ENCODE data around the gene ASS1.
A peak's percentile ranks its signal among the peaks of the same experiment; 100 is the strongest.

ASS1 gene

GRCh38 chr9:130445268-130445983 lies 665 bp downstream of the ASS1 start (continued):
- TF ChIP-seq ZBTB1 (tag by site-specific recombination; IDR thresholded peaks at IDR 0.05): no peak
- peak; percentile 84 for TF ChIP-seq ZNF341 (tag by site-specific recombination; IDR thresholded peaks at IDR 0.05; ENCODE audit: low read depth)
- no peak for TF ChIP-seq ZNF37A (tag by site-specific recombination; IDR thresholded peaks at IDR 0.05)
- no peak for TF ChIP-seq ZNF132 (tag by site-specific recombination; IDR thresholded peaks at IDR 0.05; ENCODE audit: borderline replicate concordance)
- TF ChIP-seq ZNF2 (tag by site-specific recombination; IDR thresholded peaks at IDR 0.05): no peak
- peak; percentile 15 for TF ChIP-seq SP7 (tag by site-specific recombination; IDR thresholded peaks at IDR 0.05)
- TF ChIP-seq ZNF660 (tag by site-specific recombination; IDR thresholded peaks at IDR 0.05): no peak
- TF ChIP-seq ZNF335 (tag by site-specific recombination; conservative IDR thresholded peaks at IDR 0.05): peak; percentile 85
- TF ChIP-seq ZNF398 (tag by site-specific recombination; IDR thresholded peaks at IDR 0.05): peak; percentile 23
- TF ChIP-seq ZNF626 (tag by site-specific recombination; IDR thresholded peaks at IDR 0.05): no peak
- TF ChIP-seq KLF16 (tag by site-specific recombination; IDR thresholded peaks at IDR 0.05): no peak
- TF ChIP-seq GLIS2 (tag by site-specific recombination; IDR thresholded peaks at IDR 0.05): peak; percentile 90
- TF ChIP-seq ZNF670 (tag by site-specific recombination; IDR thresholded peaks at IDR 0.05; ENCODE audit: low read depth): no peak
- no peak for TF ChIP-seq ZNF16 (tag by site-specific recombination; IDR thresholded peaks at IDR 0.05; ENCODE audit: low read depth)
- TF ChIP-seq ZNF416 (tag by site-specific recombination; IDR thresholded peaks at IDR 0.05): no peak
- TF ChIP-seq ZBTB10 (tag by site-specific recombination; IDR thresholded peaks at IDR 0.05): peak; percentile 56; the same call in 1 of the 2 replicates
- peak; percentile 13; the same call in 1 of the 2 replicates for TF ChIP-seq KLF8 (tag by site-specific recombination; IDR thresholded peaks at IDR 0.05)
- TF ChIP-seq ATF2 (tag by site-specific recombination; IDR thresholded peaks at IDR 0.05; ENCODE audit: low read depth): no peak
- TF ChIP-seq ZNF513 (tag by site-specific recombination; IDR thresholded peaks at IDR 0.05): no peak
- TF ChIP-seq ZNF600 (tag by site-specific recombination; IDR thresholded peaks at IDR 0.05): no peak
- TF ChIP-seq ZNF280C (tag by site-specific recombination; IDR thresholded peaks at IDR 0.05): no peak
- TF ChIP-seq CTCF (tag by site-specific recombination; IDR thresholded peaks at IDR 0.05): peak; percentile 78
- TF ChIP-seq TCF7L2 (IDR thresholded peaks at IDR 0.05; ENCODE audit: borderline replicate concordance, low read depth, low read length): peak; percentile 90; the same call in 1 of the 2 replicates
- TF ChIP-seq ZNF510 (tag by site-specific recombination; IDR thresholded peaks at IDR 0.05; ENCODE audit: insufficient replicate concordance): no peak
- no peak for TF ChIP-seq ZNF280D (tag by site-specific recombination; IDR thresholded peaks at IDR 0.05)
